GM12878 (cell line): ENCODE measurements around the gene DUOX1. TPM values are rescaled to one million over a fixed set of nuclear protein-coding genes. Genes with fewer than 3 reads are reported as not detected.

Experiments used
- BHLHE40 ChIP-seq, 2 experiments: fragments of 450-650 bp in 1 of 2; IDR thresholded peaks; 2 replicates each; pipeline ENCODE4 v1.6.1; 2011 to 2017; ENCODE audit warnings: low read depth in 2 of 2, borderline replicate concordance in 1 of 2, improper control_type of control experiment in 1 of 2, low read length in 1 of 2, mild to moderate bottlenecking in 1 of 2
- BMI1 ChIP-seq: fragments of 450-650 bp; IDR thresholded peaks from 2 replicates; pipeline ENCODE4 v1.6.1; 2016; ENCODE audit warnings: mild to moderate bottlenecking, moderate library complexity, borderline replicate concordance
- CBX3 ChIP-seq: fragments of 200-600 bp; sonication (generic); IDR thresholded peaks from 2 replicates; pipeline ENCODE4 v1.6.1; 2016; ENCODE audit warnings: low read depth, borderline replicate concordance
- CHD4 ChIP-seq: fragments of 200-600 bp; sonication (generic); IDR thresholded peaks from 2 replicates; pipeline ENCODE4 v1.6.1; 2016; ENCODE audit warnings: mild to moderate bottlenecking
- CREB1 ChIP-seq: IDR thresholded peaks from 2 replicates; pipeline ENCODE4 v1.6.1; 2012; ENCODE audit warnings: low read depth, mild to moderate bottlenecking, inconsistent platforms
- CREM ChIP-seq: IDR thresholded peaks from 2 replicates; pipeline ENCODE4 v1.6.1; 2014; ENCODE audit warnings: antibody characterized with exemption, low read depth
- DPF2 ChIP-seq: fragments of 450-650 bp; IDR thresholded peaks from 2 replicates; pipeline ENCODE4 v1.6.1; 2017; ENCODE audit warnings: mild to moderate bottlenecking
- IKZF1 ChIP-seq: fragments of 450-650 bp; conservative IDR thresholded peaks from 2 replicates; pipeline ENCODE4 v1.6.1; 2017; ENCODE audit warnings: antibody characterized with exemption, mild to moderate bottlenecking
- IRF3 ChIP-seq: fragments of 450-650 bp; IDR thresholded peaks from 2 replicates; pipeline ENCODE4 v1.6.1; 2014; ENCODE audit warnings: mild to moderate bottlenecking
- IRF5 ChIP-seq: fragments of 450-650 bp; IDR thresholded peaks from 2 replicates; pipeline ENCODE4 v1.6.1; 2017; ENCODE audit warnings: borderline replicate concordance
- KLF5 ChIP-seq: fragments of 450-650 bp; IDR thresholded peaks from 2 replicates; pipeline ENCODE4 v1.6.1; 2014; ENCODE audit warnings: mild to moderate bottlenecking; ENCODE audit not compliant: partially characterized antibody
- MEF2A ChIP-seq: IDR thresholded peaks from 2 replicates; pipeline ENCODE4 v1.6.1; 2011; ENCODE audit warnings: low read depth, mild to moderate bottlenecking, low read length, moderate library complexity; ENCODE audit not compliant: insufficient read depth
- MEF2B ChIP-seq: fragments of 450-650 bp; IDR thresholded peaks from 2 replicates; pipeline ENCODE4 v1.6.1; 2018; ENCODE audit warnings: mild to moderate bottlenecking, moderate library complexity; ENCODE audit not compliant: partially characterized antibody, poor library complexity, severe bottlenecking
- NFIC ChIP-seq: IDR thresholded peaks from 2 replicates; pipeline ENCODE4 v1.6.1; 2012; ENCODE audit warnings: low read depth, mild to moderate bottlenecking, inconsistent platforms, low read length, moderate library complexity
- NR2F1 ChIP-seq: fragments of 450-650 bp; conservative IDR thresholded peaks from 2 replicates; pipeline ENCODE4 v1.6.1; 2017; ENCODE audit warnings: mild to moderate bottlenecking
- PML ChIP-seq: IDR thresholded peaks from 2 replicates; pipeline ENCODE4 v1.6.1; 2012; ENCODE audit warnings: low read length, inconsistent platforms
- RELB ChIP-seq: fragments of 450-650 bp; IDR thresholded peaks from 2 replicates; pipeline ENCODE4 v1.6.1; 2017; ENCODE audit warnings: low read depth, mild to moderate bottlenecking, moderate library complexity
- SMARCA5 ChIP-seq: fragments of 450-650 bp; IDR thresholded peaks from 2 replicates; pipeline ENCODE4 v1.6.1; 2017; ENCODE audit warnings: mild to moderate bottlenecking
- SUZ12 ChIP-seq: fragments of 200-600 bp; sonication (generic); IDR thresholded peaks from one replicate; pipeline ENCODE4 v1.6.1; 2018; ENCODE audit warnings: antibody characterized with exemption, mild to moderate bottlenecking; ENCODE audit not compliant: unreplicated experiment
- TAF1 ChIP-seq: IDR thresholded peaks from 2 replicates; pipeline ENCODE4 v1.6.1; 2011; ENCODE audit warnings: mild to moderate bottlenecking, low read depth, low read length, borderline replicate concordance
- TCF12 ChIP-seq: IDR thresholded peaks from 2 replicates; pipeline ENCODE4 v1.6.1; 2011; ENCODE audit warnings: low read depth, mild to moderate bottlenecking, low read length
- WRNIP1 ChIP-seq: IDR thresholded peaks from 2 replicates; pipeline ENCODE4 v1.6.1; 2011; ENCODE audit warnings: low read depth, low read length, improper control_type of control experiment, borderline replicate concordance
- polyA plus RNA-seq, 11 experiments: library from polyadenylated mRNA; depleted of rRNA in 4 of 11; unstranded in 6 of 11; stranded (reverse) in 5 of 11; fragments of >200 nt; fragmentation: Nextera tagmentation in 4 of 11; fragmentation: Illumina TruSeq in 1 of 11; extraction: Ambion mirVana in 4 of 11; extraction: Trizol in 1 of 11; gene quantifications; 1 replicate in 1 of 11; 2 replicates in 10 of 11; pipeline versions ENCODE4 v1.2.1 to v1.2.3, GENCODE V29; 2011 to 2016; ENCODE audit warnings: inconsistent platforms in 2 of 11, missing spikeins in 2 of 11, low read depth in 1 of 11
- total RNA-seq, 4 experiments: library from RNA; depleted of rRNA in 3 of 4; stranded (reverse); fragments of >200 nt in 3 of 4; fragmentation: Illumina TruSeq in 1 of 4; extraction: Trizol in 1 of 4; gene quantifications; 2 replicates each; pipeline versions ENCODE4 v1.2.1 to v1.2.3, GENCODE V29; 2013 to 2021
- TF ChIP-seq, protein P1 (sequence below): fragments of 450-650 bp; formaldehyde crosslinking; IDR thresholded peaks from 2 replicates; pipeline ENCODE4 v1.4.0; 2020; ENCODE audit warnings: mild to moderate bottlenecking, moderate library complexity

Gene DUOX1
- total and polyA plus RNA-seq, 10 of the 15 experiments (the other 5 are each of a cell fraction or from before 2014, with no cell fraction given) = 0.02 to 2.1 (median 0.26) TPM; not detected in 3

- TF ChIP-seq CHD4 (no peak), CREB1 (peak; percentile 56), BHLHE40 (IDR thresholded peaks at IDR 0.05; ENCODE audit: borderline replicate concordance in 1 of 2, low read depth in 2 of 2, low read length in 1 of 2) (peak; percentile 83 to 85), MEF2A (0 out of 2 replicates have a peak, but pooled peaks have one; percentile 54), BMI1 (0 out of 2 replicates have a peak, but pooled peaks have one; percentile 33), IRF3 (no peak), CREM (peak; percentile 82), NR2F1 (no peak), MEF2B (peak; percentile 91), IKZF1 (peak; percentile 87), RELB (peak; percentile 85), SUZ12 (no peak), WRNIP1 (no peak), KLF5 (peak; percentile 63), CBX3 (no peak), PML (peak; percentile 45; the same call in 1 of the 2 replicates), SMARCA5 (peak; percentile 50; the same call in 1 of the 2 replicates), IRF5 (no peak), TAF1 (peak; percentile 57; the same call in 1 of the 2 replicates), DPF2 (no peak; the same call in 1 of the 2 replicates), TCF12 (peak; percentile 99), NFIC (peak; percentile 71; the same call in 1 of the 2 replicates)
- TF ChIP-seq, protein P1, sequence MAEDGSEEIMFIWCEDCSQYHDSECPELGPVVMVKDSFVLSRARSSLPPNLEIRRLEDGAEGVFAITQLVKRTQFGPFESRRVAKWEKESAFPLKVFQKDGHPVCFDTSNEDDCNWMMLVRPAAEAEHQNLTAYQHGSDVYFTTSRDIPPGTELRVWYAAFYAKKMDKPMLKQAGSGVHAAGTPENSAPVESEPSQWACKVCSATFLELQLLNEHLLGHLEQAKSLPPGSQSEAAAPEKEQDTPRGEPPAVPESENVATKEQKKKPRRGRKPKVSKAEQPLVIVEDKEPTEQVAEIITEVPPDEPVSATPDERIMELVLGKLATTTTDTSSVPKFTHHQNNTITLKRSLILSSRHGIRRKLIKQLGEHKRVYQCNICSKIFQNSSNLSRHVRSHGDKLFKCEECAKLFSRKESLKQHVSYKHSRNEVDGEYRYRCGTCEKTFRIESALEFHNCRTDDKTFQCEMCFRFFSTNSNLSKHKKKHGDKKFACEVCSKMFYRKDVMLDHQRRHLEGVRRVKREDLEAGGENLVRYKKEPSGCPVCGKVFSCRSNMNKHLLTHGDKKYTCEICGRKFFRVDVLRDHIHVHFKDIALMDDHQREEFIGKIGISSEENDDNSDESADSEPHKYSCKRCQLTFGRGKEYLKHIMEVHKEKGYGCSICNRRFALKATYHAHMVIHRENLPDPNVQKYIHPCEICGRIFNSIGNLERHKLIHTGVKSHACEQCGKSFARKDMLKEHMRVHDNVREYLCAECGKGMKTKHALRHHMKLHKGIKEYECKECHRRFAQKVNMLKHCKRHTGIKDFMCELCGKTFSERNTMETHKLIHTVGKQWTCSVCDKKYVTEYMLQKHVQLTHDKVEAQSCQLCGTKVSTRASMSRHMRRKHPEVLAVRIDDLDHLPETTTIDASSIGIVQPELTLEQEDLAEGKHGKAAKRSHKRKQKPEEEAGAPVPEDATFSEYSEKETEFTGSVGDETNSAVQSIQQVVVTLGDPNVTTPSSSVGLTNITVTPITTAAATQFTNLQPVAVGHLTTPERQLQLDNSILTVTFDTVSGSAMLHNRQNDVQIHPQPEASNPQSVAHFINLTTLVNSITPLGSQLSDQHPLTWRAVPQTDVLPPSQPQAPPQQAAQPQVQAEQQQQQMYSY (CRISPR knock-in tag) = no peak
Measured at GRCh38 chr15:45187894-45188830, 58.4 kb downstream of the DUOX1 start, which contains the start of gene SHF (continued).
